ENCODE results near the gene RASAL2.
"Not testable (repeated sequence)": the region's sequence is repeated elsewhere in the genome, so short reads cannot be mapped to it uniquely, and the experiment has no call there.

Gene RASAL2

GRCh38 chr1:178119628-178120027, 25.7 kb downstream of the RASAL2 start:
- DNase-seq (ENCODE audit: low read depth in 3 of 3): no peak

GRCh38 chr1:178120088-178120487, 26.2 kb downstream of the RASAL2 start:
- DNase-seq (ENCODE audit: low read depth in 3 of 3): no peak

DNA sequence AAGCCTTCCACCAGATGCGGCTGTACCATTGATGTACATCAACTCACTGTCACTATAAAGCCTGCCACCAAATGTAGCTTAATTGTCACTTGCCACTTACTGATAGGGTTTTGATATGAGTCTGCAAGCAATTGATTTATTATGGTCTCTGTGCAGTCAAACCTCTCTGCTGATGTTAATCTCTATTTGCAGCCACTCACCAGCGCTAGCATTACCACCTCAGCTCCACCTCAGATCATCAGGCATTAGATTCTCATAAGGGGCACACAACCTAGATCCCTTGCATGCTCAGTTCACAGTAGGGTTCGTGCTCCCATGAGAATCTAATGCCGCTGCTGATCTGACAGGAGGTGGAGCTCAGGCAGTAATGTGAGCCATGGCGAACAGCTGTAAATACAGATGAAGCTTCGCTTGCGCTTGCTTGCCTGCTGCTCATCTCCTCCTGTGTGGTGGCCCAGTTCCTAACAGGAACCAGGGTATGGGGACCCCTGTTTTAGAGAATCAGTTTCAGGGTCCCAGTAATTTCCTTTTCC, 26.7 kb downstream of the RASAL2 start:
- DNase-seq (ENCODE audit: low read depth in 3 of 3): not testable (repeated sequence)

DNA sequence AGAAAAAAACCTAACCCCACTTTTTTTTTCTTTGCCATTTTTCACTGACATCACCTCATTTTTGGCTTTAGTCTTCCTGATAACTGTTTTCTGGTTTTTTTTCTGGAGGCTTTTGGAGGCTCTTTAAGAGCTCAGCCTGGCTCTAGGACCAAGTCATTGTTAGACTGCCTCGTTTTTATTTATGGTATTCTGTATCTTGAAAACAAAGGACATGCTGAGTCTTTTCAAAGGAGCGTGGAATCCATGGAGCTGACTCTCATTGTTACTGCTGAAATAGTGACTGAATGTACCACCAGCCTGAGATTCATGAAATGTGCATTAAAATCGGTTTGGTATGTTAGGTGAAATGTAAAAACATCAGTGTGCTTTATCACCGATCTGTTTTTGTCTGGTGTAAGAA, 28.0 kb downstream of the RASAL2 start:
- no peak for DNase-seq (ENCODE audit: low read depth in 3 of 3)

GRCh38 chr1:178122283-178122682, 28.4 kb downstream of the RASAL2 start:
- no peak for DNase-seq (ENCODE audit: low read depth in 3 of 3)

- no peak for DNase-seq (ENCODE audit: low read depth in 3 of 3)
Observed at GRCh38 chr1:178124115-178124514, 30.2 kb downstream of the RASAL2 start.

DNA sequence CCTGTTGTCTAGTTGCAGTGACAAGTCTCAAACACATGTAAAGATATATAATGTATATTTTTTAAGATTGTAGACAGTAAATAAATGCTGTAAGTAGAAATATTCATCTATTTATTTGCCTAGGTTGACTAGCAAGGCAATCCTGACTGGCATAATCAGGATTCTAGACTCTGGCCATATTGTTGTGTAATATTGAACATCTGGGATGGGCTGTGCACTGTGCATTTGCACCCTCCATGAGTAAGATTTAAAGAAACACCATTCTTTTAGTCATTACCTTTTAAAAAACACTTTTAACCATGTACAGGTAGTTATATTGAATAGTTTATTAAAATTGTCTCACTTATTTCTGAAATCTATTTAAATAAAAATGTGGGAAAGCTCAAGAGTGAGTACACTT, 32.4 kb downstream of the RASAL2 start:
- no peak for DNase-seq (ENCODE audit: low read depth in 3 of 3)

- DNase-seq (ENCODE audit: low read depth in 3 of 3): no peak
Observed at GRCh38 chr1:178126741-178127185, 32.9 kb downstream of the RASAL2 start.

GRCh38 chr1:178127482-178128191, 33.7 kb downstream of the RASAL2 start:
- no peak for DNase-seq (ENCODE audit: low read depth in 3 of 3)

DNA sequence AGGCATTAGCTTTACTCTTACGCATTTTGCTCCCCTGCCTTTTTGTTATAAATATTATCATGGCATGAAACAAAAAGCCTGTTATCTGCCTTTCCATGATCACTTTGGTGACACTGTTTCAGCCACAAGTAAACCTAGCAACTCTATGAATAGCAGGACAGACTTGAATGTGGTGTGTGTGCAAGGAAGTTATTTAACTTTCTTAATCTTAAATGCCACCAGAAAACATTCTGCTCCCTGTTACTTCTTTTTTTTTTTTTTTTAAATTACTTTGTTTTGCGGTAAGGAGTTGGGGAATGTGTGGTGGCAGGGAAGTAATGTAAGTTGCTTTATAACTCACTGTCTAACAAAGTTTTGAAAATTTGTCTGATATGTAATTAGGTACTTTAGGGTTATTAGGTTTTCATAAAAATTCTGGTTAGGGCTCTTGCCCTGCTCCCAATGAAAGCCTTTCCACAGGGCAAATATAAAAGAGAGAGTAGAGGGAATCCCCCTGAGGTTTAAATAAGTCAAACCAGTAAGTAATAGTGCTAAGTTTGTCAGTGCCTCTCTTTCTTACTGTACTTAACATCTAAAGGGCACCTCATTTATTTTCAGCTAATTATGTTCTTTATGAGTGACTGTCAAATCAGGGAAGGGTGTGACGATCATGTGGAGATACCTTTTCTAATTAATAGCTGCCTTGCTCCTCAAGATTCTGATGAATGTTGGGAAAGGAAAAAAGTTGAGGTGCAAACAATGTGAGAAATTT, 39.5 kb downstream of the RASAL2 start:
- DNase-seq (ENCODE audit: low read depth in 3 of 3): no peak

DNA sequence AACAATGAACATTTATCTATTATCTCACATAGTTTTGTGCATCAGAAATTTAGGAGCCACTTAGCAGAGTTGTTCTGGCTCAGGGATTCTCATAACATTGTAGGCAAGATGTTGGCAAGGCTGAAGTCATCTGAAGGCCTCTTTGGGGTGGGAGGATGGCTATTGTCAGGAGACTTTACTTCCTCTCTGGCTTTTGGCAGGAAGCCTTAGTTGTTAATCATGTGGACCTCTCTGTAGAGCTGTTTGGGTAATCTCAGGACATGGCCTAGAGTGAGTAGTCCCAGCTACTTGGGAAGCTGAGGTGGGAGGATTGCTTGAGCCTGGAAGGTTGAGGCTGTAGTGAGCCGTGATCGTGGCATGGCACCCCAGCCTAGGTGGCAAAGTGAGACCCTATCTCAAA, 40.2 kb downstream of the RASAL2 start:
- DNase-seq (ENCODE audit: low read depth in 3 of 3): no peak

- DNase-seq (ENCODE audit: low read depth in 3 of 3): no peak
Observed at GRCh38 chr1:178137238-178137637, 43.3 kb downstream of the RASAL2 start.

- no peak for DNase-seq (ENCODE audit: low read depth in 3 of 3)
Observed at GRCh38 chr1:178142806-178143205, 48.9 kb downstream of the RASAL2 start.

DNA sequence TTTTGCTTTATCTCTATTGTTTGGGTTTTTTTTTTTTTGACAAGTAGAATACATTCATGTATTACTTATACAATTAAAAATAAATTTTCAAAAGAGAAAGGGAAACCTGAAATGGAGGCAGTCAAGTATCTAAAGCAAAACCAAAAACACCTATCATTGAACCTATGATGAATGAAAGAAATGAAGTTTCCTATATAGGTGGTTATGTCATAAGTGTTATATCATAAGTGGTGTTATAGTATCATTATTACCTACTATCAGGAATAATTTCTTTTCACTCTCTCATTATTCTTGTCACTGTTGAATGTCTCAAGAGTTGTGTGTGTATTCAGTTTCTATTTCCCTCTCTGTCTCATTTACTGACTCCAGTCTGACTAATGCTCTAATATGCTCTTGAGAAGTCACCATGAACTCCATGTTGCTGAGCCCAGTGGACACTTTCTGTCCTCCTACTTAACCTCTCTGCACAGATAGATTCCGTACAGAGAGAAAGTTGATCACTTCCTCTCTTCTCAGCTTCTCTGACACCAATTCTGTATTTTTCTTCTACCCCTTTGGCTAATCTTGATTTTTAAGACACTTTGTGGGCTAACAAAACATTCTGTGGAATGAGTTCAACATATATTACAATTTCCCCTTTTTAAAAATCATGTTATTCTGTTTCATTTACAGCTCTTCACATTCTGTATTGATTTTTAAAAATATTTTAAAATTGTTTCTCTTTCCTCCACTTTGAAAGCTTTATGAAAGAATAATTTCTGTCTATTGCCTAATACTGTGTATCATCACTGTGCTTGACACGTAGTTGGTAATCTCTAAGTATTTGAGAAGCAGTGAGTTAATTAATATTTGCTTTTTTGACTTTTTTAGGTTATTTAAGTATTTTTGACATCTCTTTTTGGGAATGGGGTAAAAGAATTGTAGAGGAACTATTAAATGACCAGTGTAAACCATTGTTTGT, 50.1 kb downstream of the RASAL2 start:
- DNase-seq (ENCODE audit: low read depth in 3 of 3): no peak

DNA sequence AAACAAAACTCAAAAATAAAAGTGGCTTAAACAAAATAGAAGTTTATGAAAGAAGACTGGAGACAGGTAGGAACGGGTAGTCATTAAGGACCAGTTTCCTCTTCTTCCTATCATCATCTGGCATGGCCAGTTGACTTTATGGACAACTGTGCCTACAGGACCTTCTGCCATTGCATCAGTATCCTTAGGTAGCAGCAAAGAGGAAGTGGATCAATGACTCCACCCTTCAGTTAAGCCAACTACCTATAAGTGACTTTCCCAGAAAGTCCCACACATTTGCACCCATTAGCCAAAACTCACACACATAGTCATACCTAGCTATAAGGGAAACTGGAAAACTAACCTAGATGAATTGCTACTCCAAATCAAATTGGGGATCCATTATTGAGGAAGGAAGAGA, 51.7 kb downstream of the RASAL2 start:
- no peak for DNase-seq (ENCODE audit: low read depth in 3 of 3)

GRCh38 chr1:178146436-178146835, 52.5 kb downstream of the RASAL2 start:
- no peak for DNase-seq (ENCODE audit: low read depth in 3 of 3)

DNA sequence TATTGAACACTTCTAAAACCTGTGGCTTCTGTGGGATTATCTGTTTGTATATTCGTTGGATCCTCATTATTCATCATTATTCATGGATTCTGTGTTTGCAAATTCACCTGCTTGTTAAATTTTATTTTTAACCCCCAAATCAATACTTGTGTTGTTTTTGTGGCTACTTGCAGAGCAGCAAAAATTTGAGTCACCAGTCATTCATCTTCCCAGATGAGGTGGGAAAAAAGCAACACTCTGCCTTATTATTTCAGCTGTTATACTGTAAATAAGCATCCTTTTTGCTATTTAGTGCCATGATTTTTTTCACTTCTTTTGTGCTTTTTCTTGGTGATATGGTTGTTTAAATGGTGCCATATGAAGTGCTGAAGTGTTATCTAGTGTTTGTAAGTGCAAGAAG, 56.7 kb downstream of the RASAL2 start:
- no peak for DNase-seq (ENCODE audit: low read depth in 3 of 3)

DNA sequence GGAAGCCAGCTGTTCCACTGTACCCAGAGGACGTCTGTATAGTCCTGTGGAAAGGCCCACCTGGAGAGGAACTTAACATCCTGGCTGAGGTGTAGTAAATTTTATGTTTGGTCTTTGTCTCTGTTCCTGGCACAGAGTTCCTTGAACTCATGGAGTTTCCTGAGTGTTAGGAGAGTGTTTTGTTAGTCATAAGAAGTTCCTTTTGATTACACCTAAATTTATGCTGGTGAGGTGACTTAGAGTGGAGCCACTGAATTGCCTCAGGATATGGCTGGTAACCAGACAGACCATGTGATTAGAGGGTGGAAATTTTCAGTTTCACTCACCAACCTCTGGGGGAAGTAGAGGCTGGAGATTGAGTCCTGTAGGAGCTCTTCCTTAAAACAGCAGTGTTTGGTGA, 57.9 kb downstream of the RASAL2 start:
- DNase-seq (ENCODE audit: low read depth in 3 of 3): no peak

GRCh38 chr1:178155481-178156255, 61.8 kb downstream of the RASAL2 start:
- no peak for DNase-seq (ENCODE audit: low read depth in 3 of 3)

- no peak for DNase-seq (ENCODE audit: low read depth in 3 of 3)
Observed at GRCh38 chr1:178160736-178161475, 67.0 kb downstream of the RASAL2 start.
